ENCODE data around the gene CGRRF1. TPM values are rescaled to one million over a fixed set of nuclear protein-coding genes. Genes with fewer than 3 reads are reported as not detected.

The CGRRF1 gene
- polyA plus RNA-seq, 1 of the 3 experiments (the other 2 are of a cell fraction) = 6.4 TPM

- Histone ChIP-seq H3K27me3 (ENCODE audit: insufficient read depth) (no peaks in the 10 kb centered on the region), H3K9me3 (no peaks in the 10 kb centered on the region), H4K20me1 (ENCODE audit: insufficient read depth) (peaks cover 17% of the 10 kb centered on the region), H3K9me2 (no peaks in the 10 kb centered on the region), H3F3A (replicated peaks; ENCODE audit: insufficient read depth) (peaks cover 40% of the 10 kb centered on the region), H3K4me3 (ENCODE audit: low read depth in 2 of 2, low read length in 1 of 2) (peak overlapping the region; percentile 70 to 73), H3K4me1 (ENCODE audit: control insufficient read depth in 1 of 2, insufficient read depth in 2 of 2, low read depth in 1 of 2, low read length in 1 of 2) (peaks cover 19 to 21% of the 10 kb centered on the region in 2 experiments), H3K4me2 (peak overlapping the region; percentile 93), H3K9ac (peak overlapping the region; percentile 95), H3K79me2 (ENCODE audit: insufficient read depth) (peaks cover 51% of the 10 kb centered on the region), H2AFZ (ENCODE audit: low read depth) (peak overlapping the region; percentile 49; the same call in 1 of the 2 replicates), H3K36me3 (replicated peaks in 1 of 2; ENCODE audit: control insufficient read depth in 1 of 2, insufficient read depth in 2 of 2, low read length in 1 of 2) (peaks cover 4 to 8% of the 10 kb centered on the region in 2 experiments), H3K27ac (ENCODE audit: low read depth in 2 of 2, low read length in 1 of 2) (peak overlapping the region; percentile 82 to 93)
- peak; percentile 78 for DNase-seq
- 4% methylated on average over 20 of the region's 69 CpGs for WGBS (ENCODE audit: low lambda C conversion rate)
- ChIA-PET POLR2A (interaction anchor here (0.7 to 3.5 kb wide), 11 partner anchors 19 to 486 kb away, joined by 3 to 18 read pairs (median 3); partner anchors contain the start of genes MAPK1IP1L, SOCS4 and WDHD1), CTCF (interaction anchor here (0.7 to 7.3 kb wide), 43 partner anchors 8 to 588 kb away, joined by 3 to 171 read pairs (median 4); partner anchors contain the start of genes CGRRF1 and GCH1)
- TF ChIP-seq YY1 (IDR thresholded peaks at IDR 0.05; ENCODE audit: low read depth) (0 out of 2 replicates have a peak, but pooled peaks have one; percentile 39), JUND (IDR thresholded peaks at IDR 0.05) (no peak), TAF1 (IDR thresholded peaks at IDR 0.05; ENCODE audit: borderline replicate concordance, low read depth, low read length) (peak; percentile 23; the same call in 1 of the 2 replicates), MAX (IDR thresholded peaks at IDR 0.05; ENCODE audit: low read depth) (0 out of 2 replicates have a peak, but pooled peaks have one; percentile 8), MXI1 (IDR thresholded peaks at IDR 0.05; ENCODE audit: low read depth, low read length) (peak; percentile 32), RFX5 (IDR thresholded peaks at IDR 0.05; ENCODE audit: low read length) (no peak), SIN3A (IDR thresholded peaks at IDR 0.05; ENCODE audit: borderline replicate concordance, low read depth, low read length) (peak; percentile 8; the same call in 1 of the 2 replicates)
- TF ChIP-seq, protein P1, sequence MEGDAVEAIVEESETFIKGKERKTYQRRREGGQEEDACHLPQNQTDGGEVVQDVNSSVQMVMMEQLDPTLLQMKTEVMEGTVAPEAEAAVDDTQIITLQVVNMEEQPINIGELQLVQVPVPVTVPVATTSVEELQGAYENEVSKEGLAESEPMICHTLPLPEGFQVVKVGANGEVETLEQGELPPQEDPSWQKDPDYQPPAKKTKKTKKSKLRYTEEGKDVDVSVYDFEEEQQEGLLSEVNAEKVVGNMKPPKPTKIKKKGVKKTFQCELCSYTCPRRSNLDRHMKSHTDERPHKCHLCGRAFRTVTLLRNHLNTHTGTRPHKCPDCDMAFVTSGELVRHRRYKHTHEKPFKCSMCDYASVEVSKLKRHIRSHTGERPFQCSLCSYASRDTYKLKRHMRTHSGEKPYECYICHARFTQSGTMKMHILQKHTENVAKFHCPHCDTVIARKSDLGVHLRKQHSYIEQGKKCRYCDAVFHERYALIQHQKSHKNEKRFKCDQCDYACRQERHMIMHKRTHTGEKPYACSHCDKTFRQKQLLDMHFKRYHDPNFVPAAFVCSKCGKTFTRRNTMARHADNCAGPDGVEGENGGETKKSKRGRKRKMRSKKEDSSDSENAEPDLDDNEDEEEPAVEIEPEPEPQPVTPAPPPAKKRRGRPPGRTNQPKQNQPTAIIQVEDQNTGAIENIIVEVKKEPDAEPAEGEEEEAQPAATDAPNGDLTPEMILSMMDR (IDR thresholded peaks at IDR 0.05) = peak; percentile 38
- TF ChIP-seq, protein P2, sequence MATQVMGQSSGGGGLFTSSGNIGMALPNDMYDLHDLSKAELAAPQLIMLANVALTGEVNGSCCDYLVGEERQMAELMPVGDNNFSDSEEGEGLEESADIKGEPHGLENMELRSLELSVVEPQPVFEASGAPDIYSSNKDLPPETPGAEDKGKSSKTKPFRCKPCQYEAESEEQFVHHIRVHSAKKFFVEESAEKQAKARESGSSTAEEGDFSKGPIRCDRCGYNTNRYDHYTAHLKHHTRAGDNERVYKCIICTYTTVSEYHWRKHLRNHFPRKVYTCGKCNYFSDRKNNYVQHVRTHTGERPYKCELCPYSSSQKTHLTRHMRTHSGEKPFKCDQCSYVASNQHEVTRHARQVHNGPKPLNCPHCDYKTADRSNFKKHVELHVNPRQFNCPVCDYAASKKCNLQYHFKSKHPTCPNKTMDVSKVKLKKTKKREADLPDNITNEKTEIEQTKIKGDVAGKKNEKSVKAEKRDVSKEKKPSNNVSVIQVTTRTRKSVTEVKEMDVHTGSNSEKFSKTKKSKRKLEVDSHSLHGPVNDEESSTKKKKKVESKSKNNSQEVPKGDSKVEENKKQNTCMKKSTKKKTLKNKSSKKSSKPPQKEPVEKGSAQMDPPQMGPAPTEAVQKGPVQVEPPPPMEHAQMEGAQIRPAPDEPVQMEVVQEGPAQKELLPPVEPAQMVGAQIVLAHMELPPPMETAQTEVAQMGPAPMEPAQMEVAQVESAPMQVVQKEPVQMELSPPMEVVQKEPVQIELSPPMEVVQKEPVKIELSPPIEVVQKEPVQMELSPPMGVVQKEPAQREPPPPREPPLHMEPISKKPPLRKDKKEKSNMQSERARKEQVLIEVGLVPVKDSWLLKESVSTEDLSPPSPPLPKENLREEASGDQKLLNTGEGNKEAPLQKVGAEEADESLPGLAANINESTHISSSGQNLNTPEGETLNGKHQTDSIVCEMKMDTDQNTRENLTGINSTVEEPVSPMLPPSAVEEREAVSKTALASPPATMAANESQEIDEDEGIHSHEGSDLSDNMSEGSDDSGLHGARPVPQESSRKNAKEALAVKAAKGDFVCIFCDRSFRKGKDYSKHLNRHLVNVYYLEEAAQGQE (IDR thresholded peaks at IDR 0.05; ENCODE audit: low read depth, low read length) = no peak
- TF ChIP-seq, protein P3, sequence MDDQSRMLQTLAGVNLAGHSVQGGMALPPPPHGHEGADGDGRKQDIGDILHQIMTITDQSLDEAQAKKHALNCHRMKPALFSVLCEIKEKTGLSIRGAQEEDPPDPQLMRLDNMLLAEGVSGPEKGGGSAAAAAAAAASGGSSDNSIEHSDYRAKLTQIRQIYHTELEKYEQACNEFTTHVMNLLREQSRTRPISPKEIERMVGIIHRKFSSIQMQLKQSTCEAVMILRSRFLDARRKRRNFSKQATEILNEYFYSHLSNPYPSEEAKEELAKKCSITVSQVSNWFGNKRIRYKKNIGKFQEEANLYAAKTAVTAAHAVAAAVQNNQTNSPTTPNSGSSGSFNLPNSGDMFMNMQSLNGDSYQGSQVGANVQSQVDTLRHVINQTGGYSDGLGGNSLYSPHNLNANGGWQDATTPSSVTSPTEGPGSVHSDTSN (IDR thresholded peaks at IDR 0.05) = 0 out of 2 replicates have a peak, but pooled peaks have one; percentile 3
Observed at GRCh38 chr14:54564868-54565784, 55.4 kb downstream of the CGRRF1 start.
